GM23338 (cell line): ENCODE measurements around the gene UPP2. TPM values are rescaled to one million over a fixed set of nuclear protein-coding genes. Genes with fewer than 3 reads are reported as not detected.

Source experiments
- ATAC-seq: fragments of 200-7000 bp; cut with Tn5 transposase; 3 replicates; pipeline ENCODE4 v1.9.1; 2020
- DNase-seq: peaks from one replicate; pipeline ENCODE4 v3.0.0-alpha.2; 2015; ENCODE audit warnings: low spot score
- H2AFZ ChIP-seq: fragments of 200-600 bp; sonication (generic); 2 replicates; pipeline ENCODE4 v1.8.0; 2016; ENCODE audit warnings: antibody characterized with exemption, mild to moderate bottlenecking, moderate library complexity
- H3F3A ChIP-seq: fragments of 200-600 bp; sonication (generic); replicated peaks from 2 replicates; pipeline ENCODE4 v1.8.0; 2017; ENCODE audit warnings: antibody characterized with exemption, mixed run types, low read depth
- H3K27ac ChIP-seq: fragments of 200-600 bp; sonication (generic); 2 replicates; pipeline ENCODE4 v1.6.1; 2016; ENCODE audit warnings: low read depth
- H3K27me3 ChIP-seq: fragments of 200-600 bp; sonication (generic); 2 replicates; pipeline ENCODE4 v1.8.0; 2016; ENCODE audit warnings: mild to moderate bottlenecking, mixed run types, moderate library complexity; ENCODE audit not compliant: insufficient read depth
- H3K36me3 ChIP-seq: fragments of 200-600 bp; sonication (generic); 2 replicates; pipeline ENCODE4 v1.8.0; 2016; ENCODE audit warnings: mild to moderate bottlenecking; ENCODE audit not compliant: insufficient read depth
- H3K4me1 ChIP-seq: fragments of 200-600 bp; sonication (generic); 2 replicates; pipeline ENCODE4 v1.8.0; 2016; ENCODE audit warnings: mild to moderate bottlenecking, moderate library complexity; ENCODE audit not compliant: insufficient read depth
- H3K4me2 ChIP-seq: fragments of 200-600 bp; sonication (generic); 2 replicates; pipeline ENCODE4 v1.7.1; 2017; ENCODE audit warnings: mixed run types
- H3K4me3 ChIP-seq: fragments of 200-600 bp; sonication (generic); 2 replicates; pipeline ENCODE4 v1.6.1; 2016; ENCODE audit warnings: mixed run types
- H3K79me2 ChIP-seq: fragments of 200-600 bp; sonication (generic); replicated peaks from 2 replicates; pipeline ENCODE4 v1.8.0; 2017; ENCODE audit warnings: mild to moderate bottlenecking; ENCODE audit not compliant: insufficient read depth
- H3K9me2 ChIP-seq: fragments of 200-600 bp; sonication (generic); 2 replicates; pipeline ENCODE4 v1.8.0; 2017; ENCODE audit not compliant: insufficient read depth
- H4K20me1 ChIP-seq: fragments of 200-600 bp; sonication (generic); replicated peaks from 2 replicates; pipeline ENCODE4 v1.8.0; 2017; ENCODE audit warnings: mild to moderate bottlenecking; ENCODE audit not compliant: insufficient read depth
- H3K27ac Mint-ChIP-seq: 2 replicates; pipeline ENCODE4 v1.8.0; 2020; ENCODE audit warnings: inconsistent platforms, mild to moderate bottlenecking, moderate library complexity, mixed read lengths
- H3K27me3 Mint-ChIP-seq: 3 replicates; pipeline ENCODE4 v1.8.0; 2022; ENCODE audit warnings: low read depth, mild to moderate bottlenecking, moderate library complexity, mixed read lengths, inconsistent platforms; ENCODE audit not compliant: insufficient read depth, poor library complexity
- H3K36me3 Mint-ChIP-seq: 3 replicates; pipeline ENCODE4 v1.8.0; 2021; ENCODE audit warnings: low read depth, mild to moderate bottlenecking, inconsistent platforms, moderate library complexity, mixed read lengths
- H3K4me1 Mint-ChIP-seq: 3 replicates; pipeline ENCODE4 v1.8.0; 2020; ENCODE audit warnings: mild to moderate bottlenecking, inconsistent platforms, mixed read lengths
- H3K4me3 Mint-ChIP-seq: 3 replicates; pipeline ENCODE4 v1.8.0; 2021; ENCODE audit warnings: moderate library complexity, mild to moderate bottlenecking, inconsistent platforms, mixed read lengths
- H3K9me3 Mint-ChIP-seq: 3 replicates; pipeline ENCODE4 v1.8.0; 2020; ENCODE audit warnings: moderate library complexity, mild to moderate bottlenecking, inconsistent platforms, mixed read lengths
- CTCF ChIP-seq, 2 experiments: fragments of 200-600 bp in 1 of 2; sonication (generic) in 1 of 2; conservative IDR thresholded peaks; 2 replicates each; pipeline versions ENCODE4 v1.5.1 to v1.6.1; 2016 to 2017; ENCODE audit warnings: antibody characterized with exemption in 2 of 2, low read depth in 2 of 2, mild to moderate bottlenecking in 2 of 2, moderate library complexity in 1 of 2
- ETS1 ChIP-seq: IDR thresholded peaks from 2 replicates; pipeline ENCODE4 v1.6.1; 2016; ENCODE audit warnings: antibody characterized with exemption
- EZH2 ChIP-seq: fragments of 200-600 bp; sonication (generic); IDR thresholded peaks from one replicate; pipeline ENCODE4 v1.8.0; 2017; ENCODE audit warnings: antibody characterized with exemption, mild to moderate bottlenecking, low read depth; ENCODE audit not compliant: unreplicated experiment
- JUNB ChIP-seq: IDR thresholded peaks from one replicate; pipeline ENCODE4 v1.6.1; 2016; ENCODE audit warnings: antibody characterized with exemption; ENCODE audit not compliant: unreplicated experiment
- REST ChIP-seq: IDR thresholded peaks from one replicate; pipeline ENCODE4 v1.6.1; 2018; ENCODE audit warnings: antibody characterized with exemption; ENCODE audit not compliant: unreplicated experiment
- STAT1 ChIP-seq: IDR thresholded peaks from one replicate; pipeline ENCODE4 v1.6.1; 2016; ENCODE audit warnings: antibody characterized with exemption; ENCODE audit not compliant: unreplicated experiment
- ZNF331 ChIP-seq: fragments of 250-450 bp; sonication (Bioruptor Pico); IDR thresholded peaks from 2 replicates; pipeline ENCODE4 v1.5.0; 2020; ENCODE audit warnings: low read depth, mild to moderate bottlenecking, moderate library complexity
- polyA plus RNA-seq: library from polyadenylated mRNA; unstranded; fragments of >200 nt; fragmentation: Nextera tagmentation; extraction: Ambion mirVana; gene quantifications from 2 replicates; pipeline ENCODE4 v1.2.1, GENCODE V29; 2016
- total RNA-seq: library from RNA; depleted of rRNA; stranded (reverse); fragments of >200 nt; shearing (Covaris generic); gene quantifications from 2 replicates; pipeline ENCODE4 v1.2.3, GENCODE V29; 2014

The UPP2 gene
- total and polyA plus RNA-seq, 2 experiments from 2014 or later, result not detected

- Histone ChIP-seq H3K4me3 (no peak overlapping the region), H3F3A (no peaks in the 10 kb centered on the region), H3K4me1 (0 out of 2 replicates have a peak, but pooled peaks cover 16% of the 10 kb centered on the region), H3K79me2 (no peaks in the 10 kb centered on the region), H4K20me1 (no peaks in the 10 kb centered on the region), H3K9me2 (0 out of 2 replicates have a peak, but pooled peaks cover 5% of the 10 kb centered on the region), H2AFZ (no peak overlapping the region), H3K27ac (no peak overlapping the region), H3K27me3 (no peaks in the 10 kb centered on the region), H3K36me3 (no peaks in the 10 kb centered on the region), H3K4me2 (no peak overlapping the region)
- no peak overlapping the region for H3K4me3 Mint-ChIP-seq
- DNase-seq, result no peak
- H3K9me3 Mint-ChIP-seq, result no peaks in the 10 kb centered on the region
- no peaks in the 10 kb centered on the region for H3K36me3 Mint-ChIP-seq
- no peak for ATAC-seq
- no peak overlapping the region for H3K27ac Mint-ChIP-seq
- no peaks in the 10 kb centered on the region for H3K27me3 Mint-ChIP-seq
- H3K4me1 Mint-ChIP-seq, result peaks cover 14% of the 10 kb centered on the region
- TF ChIP-seq ZNF331 (CRISPR knock-in tag), result no peak
These were observed 1.3 kb upstream of the UPP2 start for GRCh38 chr2:158100411-158100810.

- Mint-ChIP-seq H3K27me3 (no peaks in the 10 kb centered on the region), H3K36me3 (no peaks in the 10 kb centered on the region), H3K4me3 (no peak overlapping the region), H3K4me1 (peaks cover 14% of the 10 kb centered on the region), H3K27ac (no peak overlapping the region), H3K9me3 (no peaks in the 10 kb centered on the region)
- no peaks in the 10 kb centered on the region for H4K20me1 ChIP-seq
- ATAC-seq (no peak), DNase-seq (no peak)
- H3K36me3 ChIP-seq, result no peaks in the 10 kb centered on the region
- no peaks in the 10 kb centered on the region for H3K27me3 ChIP-seq
- no peak overlapping the region for H2AFZ ChIP-seq
- H3F3A ChIP-seq, result no peaks in the 10 kb centered on the region
- no peak overlapping the region for H3K4me2 ChIP-seq
- TF ChIP-seq STAT1 (no peak), CTCF (conservative IDR thresholded peaks at IDR 0.05; ENCODE audit: low read depth in 2 of 2) (no peak), ETS1 (no peak), JUNB (no peak)
- H3K79me2 ChIP-seq, result no peaks in the 10 kb centered on the region
- H3K4me3 ChIP-seq, result no peak overlapping the region
- H3K4me1 ChIP-seq, result 0 out of 2 replicates have a peak, but pooled peaks cover 16% of the 10 kb centered on the region
- no peak overlapping the region for H3K27ac ChIP-seq
- H3K9me2 ChIP-seq, result 0 out of 2 replicates have a peak, but pooled peaks cover 5% of the 10 kb centered on the region
These were observed 770 bp downstream of the UPP2 start for GRCh38 chr2:158102446-158102845.

GRCh38 chr2:158103411-158104012 is 1.8 kb downstream of the UPP2 start:
- 0 out of 2 replicates have a peak, but pooled peaks cover 6% of the 10 kb centered on the region for H3K4me1 ChIP-seq
- no peaks in the 10 kb centered on the region for H3K27me3 Mint-ChIP-seq
- no peaks in the 10 kb centered on the region for H4K20me1 ChIP-seq
- no peak overlapping the region for H2AFZ ChIP-seq
- no peaks in the 10 kb centered on the region for H3K36me3 Mint-ChIP-seq
- no peaks in the 10 kb centered on the region for H3K36me3 ChIP-seq
- H3K9me3 Mint-ChIP-seq, result no peaks in the 10 kb centered on the region
- no peaks in the 10 kb centered on the region for H3F3A ChIP-seq
- H3K9me2 ChIP-seq, result 0 out of 2 replicates have a peak, but pooled peaks cover 5% of the 10 kb centered on the region
- H3K27me3 ChIP-seq, result no peaks in the 10 kb centered on the region
- no peak overlapping the region for H3K27ac ChIP-seq
- no peak overlapping the region for H3K4me2 ChIP-seq
- H3K4me1 Mint-ChIP-seq, result peaks cover 11% of the 10 kb centered on the region
- H3K27ac Mint-ChIP-seq, result peak overlapping the region; percentile 7
- H3K79me2 ChIP-seq, result no peaks in the 10 kb centered on the region
- DNase-seq, result peak; percentile 40
- peak; percentile 86 for ATAC-seq
- H3K4me3 ChIP-seq, result no peak overlapping the region
- H3K4me3 Mint-ChIP-seq, result no peak overlapping the region
- TF ChIP-seq ETS1 (no peak), JUNB (peak; percentile 84), ZNF331 (CRISPR knock-in tag) (no peak), EZH2 (no peak), REST (no peak), STAT1 (no peak)
